Measurements from ENCODE around the gene SCD. TPM values are rescaled to one million over a fixed set of nuclear protein-coding genes. Genes with fewer than 3 reads are reported as not detected.

SCD gene
- total and polyA plus RNA-seq, 2 of the 13 experiments (the other 11 are each of a cell fraction or from before 2014, with no cell fraction given), result 492 to 512 TPM

DNA sequence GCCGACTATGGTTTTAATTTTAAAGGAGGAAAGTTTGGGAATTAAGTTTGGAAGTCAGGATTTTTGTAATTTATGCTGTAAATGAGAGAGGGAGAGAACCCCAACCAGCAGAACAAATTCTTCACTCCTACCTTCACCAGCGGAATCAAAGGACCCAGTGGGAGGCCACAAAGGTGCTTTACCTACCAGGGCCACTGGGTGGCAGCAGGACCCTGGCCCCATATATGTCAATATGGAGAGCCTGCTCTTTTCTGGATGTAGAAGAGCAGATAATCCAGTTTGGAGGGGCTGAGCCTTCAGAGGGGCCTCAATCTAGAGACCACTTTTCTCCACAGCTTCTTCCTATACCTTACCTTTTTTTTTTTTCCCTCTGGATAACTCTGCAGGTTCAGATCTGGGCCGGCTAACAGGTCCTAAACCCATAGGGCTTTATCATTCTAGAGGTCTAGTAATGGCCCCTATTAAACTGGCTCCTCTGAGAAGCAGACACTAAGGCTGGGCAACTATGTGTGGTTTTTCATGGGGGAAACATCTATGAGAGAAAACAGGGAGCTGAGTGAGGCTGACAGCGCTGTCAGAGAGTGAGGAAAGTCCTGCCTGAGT, 8.5 kb upstream of the SCD start (continued):
- TF ChIP-seq TAF15 (IDR thresholded peaks at IDR 0.05; ENCODE audit: low read depth, low read length, poor library complexity, severe bottlenecking) (no peak), ZNF333 (CRISPR knock-in tag; IDR thresholded peaks at IDR 0.05; ENCODE audit: borderline replicate concordance) (no peak), RBAK (CRISPR knock-in tag; IDR thresholded peaks at IDR 0.05) (no peak), ZNF816 (CRISPR knock-in tag; IDR thresholded peaks at IDR 0.05; ENCODE audit: borderline replicate concordance) (no peak), HOXD1 (CRISPR knock-in tag; IDR thresholded peaks at IDR 0.05) (no peak), EEA1 (CRISPR knock-in tag; IDR thresholded peaks at IDR 0.05; ENCODE audit: borderline replicate concordance) (no peak), GATAD2A (CRISPR knock-in tag; IDR thresholded peaks at IDR 0.05) (peak; percentile 29; the same call in 1 of the 2 replicates), HNF4A (CRISPR knock-in tag; IDR thresholded peaks at IDR 0.05) (no peak), SMAD3 (CRISPR knock-in tag; IDR thresholded peaks at IDR 0.05) (peak; percentile 58; the same call in 1 of the 2 replicates), ZNF3 (CRISPR knock-in tag; IDR thresholded peaks at IDR 0.05) (no peak), ZFYVE20 (CRISPR knock-in tag; IDR thresholded peaks at IDR 0.05; ENCODE audit: borderline replicate concordance, low read depth) (no peak)
- TF ChIP-seq, protein P1, sequence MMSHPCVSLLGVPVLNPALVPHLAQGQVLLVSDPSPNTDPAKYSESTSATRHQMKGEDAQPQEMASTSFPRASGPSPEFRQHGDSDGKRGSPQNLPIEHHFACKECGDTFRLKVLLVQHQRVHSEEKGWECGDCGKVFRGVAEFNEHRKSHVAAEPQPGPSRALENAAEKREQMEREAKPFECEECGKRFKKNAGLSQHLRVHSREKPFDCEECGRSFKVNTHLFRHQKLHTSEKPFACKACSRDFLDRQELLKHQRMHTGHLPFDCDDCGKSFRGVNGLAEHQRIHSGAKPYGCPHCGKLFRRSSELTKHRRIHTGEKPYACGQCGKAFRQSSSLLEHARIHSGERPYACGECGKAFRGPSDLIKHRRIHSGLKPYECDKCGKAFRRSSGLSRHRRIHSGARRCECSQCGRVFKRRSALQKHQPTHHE (CRISPR knock-in tag; IDR thresholded peaks at IDR 0.05; ENCODE audit: borderline replicate concordance), result no peak
- TF ChIP-seq, protein P2, sequence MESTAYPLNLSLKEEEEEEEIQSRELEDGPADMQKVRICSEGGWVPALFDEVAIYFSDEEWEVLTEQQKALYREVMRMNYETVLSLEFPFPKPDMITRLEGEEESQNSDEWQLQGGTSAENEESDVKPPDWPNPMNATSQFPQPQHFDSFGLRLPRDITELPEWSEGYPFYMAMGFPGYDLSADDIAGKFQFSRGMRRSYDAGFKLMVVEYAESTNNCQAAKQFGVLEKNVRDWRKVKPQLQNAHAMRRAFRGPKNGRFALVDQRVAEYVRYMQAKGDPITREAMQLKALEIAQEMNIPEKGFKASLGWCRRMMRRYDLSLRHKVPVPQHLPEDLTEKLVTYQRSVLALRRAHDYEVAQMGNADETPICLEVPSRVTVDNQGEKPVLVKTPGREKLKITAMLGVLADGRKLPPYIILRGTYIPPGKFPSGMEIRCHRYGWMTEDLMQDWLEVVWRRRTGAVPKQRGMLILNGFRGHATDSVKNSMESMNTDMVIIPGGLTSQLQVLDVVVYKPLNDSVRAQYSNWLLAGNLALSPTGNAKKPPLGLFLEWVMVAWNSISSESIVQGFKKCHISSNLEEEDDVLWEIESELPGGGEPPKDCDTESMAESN (CRISPR knock-in tag; conservative IDR thresholded peaks at IDR 0.05), result 0 out of 2 replicates have a peak, but pooled peaks have one; percentile 23
- TF ChIP-seq, protein P3, sequence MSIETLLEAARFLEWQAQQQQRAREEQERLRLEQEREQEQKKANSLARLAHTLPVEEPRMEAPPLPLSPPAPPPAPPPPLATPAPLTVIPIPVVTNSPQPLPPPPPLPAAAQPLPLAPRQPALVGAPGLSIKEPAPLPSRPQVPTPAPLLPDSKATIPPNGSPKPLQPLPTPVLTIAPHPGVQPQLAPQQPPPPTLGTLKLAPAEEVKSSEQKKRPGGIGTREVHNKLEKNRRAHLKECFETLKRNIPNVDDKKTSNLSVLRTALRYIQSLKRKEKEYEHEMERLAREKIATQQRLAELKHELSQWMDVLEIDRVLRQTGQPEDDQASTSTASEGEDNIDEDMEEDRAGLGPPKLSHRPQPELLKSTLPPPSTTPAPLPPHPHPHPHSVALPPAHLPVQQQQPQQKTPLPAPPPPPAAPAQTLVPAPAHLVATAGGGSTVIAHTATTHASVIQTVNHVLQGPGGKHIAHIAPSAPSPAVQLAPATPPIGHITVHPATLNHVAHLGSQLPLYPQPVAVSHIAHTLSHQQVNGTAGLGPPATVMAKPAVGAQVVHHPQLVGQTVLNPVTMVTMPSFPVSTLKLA (IDR thresholded peaks at IDR 0.05), result no peak
- TF ChIP-seq, protein P4, sequence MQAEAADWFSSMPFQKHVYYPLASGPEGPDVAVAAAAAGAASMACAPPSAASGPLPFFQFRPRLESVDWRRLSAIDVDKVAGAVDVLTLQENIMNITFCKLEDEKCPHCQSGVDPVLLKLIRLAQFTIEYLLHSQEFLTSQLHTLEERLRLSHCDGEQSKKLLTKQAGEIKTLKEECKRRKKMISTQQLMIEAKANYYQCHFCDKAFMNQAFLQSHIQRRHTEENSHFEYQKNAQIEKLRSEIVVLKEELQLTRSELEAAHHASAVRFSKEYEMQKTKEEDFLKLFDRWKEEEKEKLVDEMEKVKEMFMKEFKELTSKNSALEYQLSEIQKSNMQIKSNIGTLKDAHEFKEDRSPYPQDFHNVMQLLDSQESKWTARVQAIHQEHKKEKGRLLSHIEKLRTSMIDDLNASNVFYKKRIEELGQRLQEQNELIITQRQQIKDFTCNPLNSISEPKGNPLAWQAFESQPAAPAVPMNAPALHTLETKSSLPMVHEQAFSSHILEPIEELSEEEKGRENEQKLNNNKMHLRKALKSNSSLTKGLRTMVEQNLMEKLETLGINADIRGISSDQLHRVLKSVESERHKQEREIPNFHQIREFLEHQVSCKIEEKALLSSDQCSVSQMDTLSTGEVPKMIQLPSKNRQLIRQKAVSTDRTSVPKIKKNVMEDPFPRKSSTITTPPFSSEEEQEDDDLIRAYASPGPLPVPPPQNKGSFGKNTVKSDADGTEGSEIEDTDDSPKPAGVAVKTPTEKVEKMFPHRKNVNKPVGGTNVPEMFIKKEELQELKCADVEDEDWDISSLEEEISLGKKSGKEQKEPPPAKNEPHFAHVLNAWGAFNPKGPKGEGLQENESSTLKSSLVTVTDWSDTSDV (CRISPR knock-in tag; IDR thresholded peaks at IDR 0.05), result no peak
